Prostate gland (tissue), 1 donor: ENCODE measurements around the gene APBA1.

Source experiments
- POLR2A ChIP-seq: fragments of 450-650 bp; IDR thresholded peaks from one replicate; pipeline ENCODE4 v1.6.1; 2016; ENCODE audit warnings: antibody characterized with exemption, mild to moderate bottlenecking
- POLR2AphosphoS5 ChIP-seq: sonication (generic); formaldehyde crosslinking; IDR thresholded peaks from one replicate; pipeline ENCODE4 v1.6.1; 2017; ENCODE audit warnings: antibody characterized with exemption

GRCh38 chr9:69619233-69619632 lies 52.9 kb downstream of the APBA1 start:
- TF ChIP-seq POLR2AphosphoS5 (no peak), POLR2A (no peak)
